ENCODE measurements around the gene EXD3.
"Not testable (repeated sequence)": the region's sequence is repeated elsewhere in the genome, so short reads cannot be mapped to it uniquely, and the experiment has no call there.

EXD3 gene

DNA sequence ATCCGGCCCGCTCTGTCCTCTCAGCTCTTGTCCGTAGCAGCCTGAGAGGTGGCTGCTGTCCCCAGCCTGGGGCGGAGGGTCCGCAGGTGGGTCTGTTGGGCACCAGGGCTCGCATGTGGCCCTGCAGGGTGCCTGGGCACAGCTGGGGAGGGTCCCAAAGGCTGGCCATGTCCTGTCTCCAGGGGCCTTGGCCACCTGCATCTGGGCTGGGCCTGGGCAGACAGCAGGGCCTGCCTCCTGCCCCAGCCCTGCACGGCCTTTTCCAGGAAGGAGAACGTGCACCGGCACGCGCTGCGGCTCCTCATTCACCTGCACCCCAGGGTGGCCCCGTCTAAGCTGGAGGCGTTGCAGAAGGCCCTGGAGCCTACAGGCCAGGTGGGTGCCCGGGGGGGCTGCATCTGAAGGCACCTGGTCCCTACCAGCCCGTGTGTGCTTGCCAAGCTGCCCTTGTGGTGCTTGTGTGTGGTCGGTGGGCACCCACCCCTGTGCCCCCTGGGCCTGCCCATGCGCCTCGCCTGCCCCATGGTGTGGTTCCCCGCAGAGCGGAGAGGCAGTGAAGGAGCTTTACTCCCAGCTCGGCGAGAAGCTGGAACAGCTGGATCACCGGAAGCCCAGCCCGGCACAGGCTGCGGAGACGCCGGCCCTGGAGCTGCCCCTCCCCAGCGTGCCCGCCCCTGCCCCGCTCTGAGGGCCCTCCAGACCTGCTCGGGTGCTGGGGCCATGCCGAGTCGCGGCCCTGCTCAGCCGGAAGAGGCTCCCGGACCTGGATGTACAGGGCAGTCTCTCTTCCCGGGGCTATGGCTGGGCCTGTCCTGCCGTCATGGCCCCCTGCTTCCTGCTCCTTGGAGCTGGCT lies 150.5 kb downstream of the EXD3 start:
- no peak for DNase-seq (ENCODE audit: low read depth)

DNA sequence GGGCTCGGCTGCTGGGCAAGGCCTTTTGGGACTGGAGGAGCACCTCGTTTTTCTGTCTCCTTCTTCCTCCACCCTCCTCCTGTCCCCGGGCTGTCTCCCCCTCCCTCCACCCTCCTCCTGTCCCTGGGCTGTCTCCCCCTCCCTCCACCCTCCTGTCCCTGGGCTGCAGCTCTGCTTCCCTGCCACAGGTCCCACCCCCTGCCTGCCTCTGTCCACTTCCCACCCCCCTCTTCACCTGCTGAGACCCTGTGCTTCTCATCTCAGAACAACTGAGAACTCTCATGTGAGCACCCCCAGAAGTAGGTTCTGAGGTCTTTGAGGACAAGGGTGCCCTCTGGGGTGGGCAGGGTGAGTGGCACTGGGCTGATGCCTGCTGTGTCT lies 151.3 kb downstream of the EXD3 start:
- DNase-seq (ENCODE audit: low read depth) = no peak

DNA sequence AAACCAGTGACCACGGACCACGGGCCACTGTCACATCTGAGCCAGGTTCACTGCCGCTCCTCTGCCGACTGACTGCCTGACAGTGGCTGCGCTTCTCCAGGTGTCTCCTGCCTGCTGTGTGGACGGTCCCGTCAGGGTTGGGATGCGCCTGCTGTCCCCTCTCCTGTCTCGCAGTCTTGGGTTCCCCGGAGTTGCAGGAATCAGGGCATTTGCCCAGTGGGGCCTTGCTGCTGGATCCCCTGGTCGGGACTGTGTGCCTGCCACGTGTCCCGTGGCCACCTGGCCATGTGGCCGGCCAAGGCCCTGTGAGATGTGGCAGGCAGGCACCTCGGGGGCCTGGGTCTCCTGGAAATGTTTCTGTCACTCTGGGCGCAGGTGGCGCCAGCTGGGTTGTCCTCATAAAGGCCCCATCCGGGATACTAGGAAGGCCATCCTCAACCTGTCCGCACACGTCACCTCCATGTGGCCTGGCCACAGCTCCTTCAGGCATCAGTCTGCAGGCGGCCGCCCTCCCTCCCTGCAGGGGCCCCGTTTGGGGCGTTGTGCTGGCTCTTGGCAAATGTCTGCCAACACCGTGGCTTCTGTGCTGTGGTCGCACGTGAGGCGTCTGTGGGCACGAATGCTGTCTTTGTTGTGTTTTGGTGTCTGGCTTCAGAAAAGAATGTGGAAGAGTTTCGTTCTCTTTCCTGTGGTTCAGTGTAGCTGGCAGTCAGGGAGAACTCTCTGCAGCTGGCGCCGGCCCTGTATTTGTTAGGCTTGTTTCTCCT lies 151.8 kb downstream of the EXD3 start:
- no peak for DNase-seq (ENCODE audit: low read depth)

DNA sequence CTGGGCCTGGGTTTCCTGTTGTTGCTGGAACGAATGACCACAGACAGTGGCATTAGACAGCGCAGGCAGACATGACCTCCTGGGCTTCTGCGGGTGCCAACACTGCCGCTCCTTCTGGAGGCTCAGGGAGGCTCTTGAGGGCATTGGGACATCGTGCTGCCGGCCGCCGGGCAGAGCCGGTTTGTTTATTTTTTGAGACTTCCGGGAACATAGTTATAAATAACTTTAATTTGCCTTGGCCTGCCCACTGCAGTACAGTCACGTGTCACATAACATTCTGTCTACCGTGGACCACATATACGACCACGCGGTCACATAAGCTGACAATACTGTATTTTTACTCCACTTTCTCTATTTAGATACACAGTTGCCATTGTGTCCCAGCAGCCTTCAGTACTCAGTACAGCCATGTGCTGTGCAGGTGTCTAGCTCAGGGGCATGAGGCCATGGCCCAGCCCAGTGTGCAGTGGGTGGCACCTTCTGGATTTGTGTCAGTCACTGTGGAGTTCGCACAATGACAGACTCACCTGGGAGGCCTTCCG lies 153.7 kb downstream of the EXD3 start:
- no peak for DNase-seq (ENCODE audit: low read depth)

DNA sequence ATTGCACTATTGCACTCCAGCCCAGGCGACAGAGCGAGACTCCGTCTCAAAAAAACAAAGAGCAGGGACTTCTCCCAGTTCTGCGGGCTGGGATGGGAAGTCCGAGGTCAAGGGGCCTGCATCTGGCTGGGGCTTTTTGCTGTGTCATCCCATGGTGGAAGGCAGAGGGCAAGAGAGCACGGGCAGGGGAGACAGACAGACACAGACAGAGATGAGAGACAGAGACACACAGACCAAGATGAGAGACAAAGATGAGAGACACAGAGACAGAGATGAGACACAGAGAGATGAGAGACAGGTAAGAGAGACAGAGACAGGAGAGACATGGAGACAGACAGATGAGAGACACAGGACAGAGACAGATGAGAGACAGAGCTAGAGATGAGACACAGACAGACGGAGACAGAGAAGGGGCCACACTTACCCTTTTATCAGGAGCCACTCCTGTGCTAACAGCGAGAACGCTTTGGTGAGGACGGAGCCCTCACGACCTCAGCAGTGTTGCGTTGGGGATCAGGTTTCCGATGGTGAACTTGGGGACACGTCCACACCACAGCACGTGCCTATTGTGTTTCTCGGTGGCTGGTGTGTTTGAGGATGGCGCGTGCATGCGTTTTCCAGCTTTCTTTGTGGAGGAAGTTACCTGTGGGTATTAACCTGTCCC lies 154.3 kb downstream of the EXD3 start:
- no peak for DNase-seq (ENCODE audit: low read depth)

DNA sequence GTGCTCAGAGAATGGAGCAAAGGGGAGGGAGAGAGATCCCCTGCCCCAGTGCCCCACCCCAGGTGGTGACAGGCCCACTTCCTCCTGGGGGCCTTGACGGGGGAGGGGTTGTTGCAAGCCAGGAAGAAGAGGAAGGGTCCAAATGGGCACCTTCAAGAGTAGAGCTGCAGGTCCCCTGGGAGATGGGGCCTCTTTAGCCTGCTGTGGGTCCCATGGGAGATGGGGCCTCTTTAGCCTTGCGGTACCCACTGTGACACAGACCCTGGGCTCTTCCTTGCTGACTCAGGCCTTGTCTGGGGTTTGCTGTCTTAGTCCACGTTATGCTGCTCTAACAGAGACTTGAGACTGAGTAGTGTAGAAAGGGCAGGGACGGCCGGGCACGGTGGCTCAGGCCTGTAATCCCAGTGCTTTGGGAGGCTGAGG lies 155.0 kb downstream of the EXD3 start:
- DNase-seq (ENCODE audit: low read depth) = no peak

DNA sequence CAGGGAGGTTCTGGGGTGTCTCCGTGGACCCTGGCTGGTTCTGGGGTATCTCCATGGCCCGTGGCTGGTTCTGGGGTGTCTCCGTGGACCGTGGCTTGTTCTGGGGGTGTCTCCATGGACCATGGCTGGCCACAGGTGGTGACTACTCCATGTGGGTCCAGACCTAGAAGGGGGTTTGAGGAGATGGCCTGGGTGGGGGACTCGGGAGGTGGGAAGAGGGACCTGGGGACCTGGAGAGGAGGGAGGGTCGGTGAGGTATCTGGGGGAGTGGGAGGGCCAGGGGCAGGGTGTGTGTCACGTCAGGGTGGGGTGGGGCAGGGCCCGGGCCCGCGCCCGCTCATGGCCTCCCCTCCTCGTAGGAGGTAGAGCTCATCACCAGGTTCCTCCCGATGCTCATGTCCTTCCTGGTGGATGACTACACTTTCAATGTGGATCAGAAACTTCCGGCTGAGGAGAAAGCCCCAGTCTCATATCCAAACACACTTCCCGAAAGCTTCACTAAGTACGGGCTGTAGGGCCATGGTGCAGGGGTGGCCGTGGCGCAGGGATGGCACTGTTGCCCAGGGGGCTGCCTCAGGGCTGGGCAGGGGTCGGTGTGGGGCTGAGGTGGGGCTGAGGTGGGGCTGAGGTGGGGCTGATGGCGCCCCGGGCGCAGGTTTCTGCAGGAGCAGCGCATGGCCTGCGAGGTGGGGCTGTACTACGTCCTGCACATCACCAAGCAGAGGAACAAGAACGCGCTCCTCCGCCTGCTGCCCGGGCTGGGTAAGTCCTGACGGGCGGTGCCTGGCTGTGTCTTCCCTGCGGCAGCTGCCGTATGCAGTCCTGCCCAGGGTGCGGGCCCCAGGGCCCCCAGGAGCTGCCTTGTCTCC lies 156.1 kb downstream of the EXD3 start:
- no peak for DNase-seq (ENCODE audit: low read depth)

DNA sequence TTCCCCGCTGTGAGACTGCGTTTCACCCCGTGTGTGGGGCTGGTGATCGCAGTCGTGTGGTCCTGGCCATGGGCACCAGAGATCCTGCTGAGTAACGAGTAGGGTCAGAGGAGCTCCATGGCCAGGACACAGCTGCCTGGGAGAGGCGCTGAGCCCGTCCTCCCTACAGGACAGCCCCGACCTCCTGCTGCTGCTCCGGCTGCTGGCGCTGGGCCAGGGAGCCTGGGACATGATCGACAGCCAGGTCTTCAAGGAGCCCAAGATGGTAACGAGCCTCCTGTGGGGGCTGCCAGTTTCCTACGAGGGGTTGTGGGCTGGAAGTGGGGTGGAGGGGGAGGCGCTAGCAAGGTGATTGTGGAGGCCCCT lies 156.8 kb downstream of the EXD3 start:
- no peak for DNase-seq (ENCODE audit: low read depth)

DNA sequence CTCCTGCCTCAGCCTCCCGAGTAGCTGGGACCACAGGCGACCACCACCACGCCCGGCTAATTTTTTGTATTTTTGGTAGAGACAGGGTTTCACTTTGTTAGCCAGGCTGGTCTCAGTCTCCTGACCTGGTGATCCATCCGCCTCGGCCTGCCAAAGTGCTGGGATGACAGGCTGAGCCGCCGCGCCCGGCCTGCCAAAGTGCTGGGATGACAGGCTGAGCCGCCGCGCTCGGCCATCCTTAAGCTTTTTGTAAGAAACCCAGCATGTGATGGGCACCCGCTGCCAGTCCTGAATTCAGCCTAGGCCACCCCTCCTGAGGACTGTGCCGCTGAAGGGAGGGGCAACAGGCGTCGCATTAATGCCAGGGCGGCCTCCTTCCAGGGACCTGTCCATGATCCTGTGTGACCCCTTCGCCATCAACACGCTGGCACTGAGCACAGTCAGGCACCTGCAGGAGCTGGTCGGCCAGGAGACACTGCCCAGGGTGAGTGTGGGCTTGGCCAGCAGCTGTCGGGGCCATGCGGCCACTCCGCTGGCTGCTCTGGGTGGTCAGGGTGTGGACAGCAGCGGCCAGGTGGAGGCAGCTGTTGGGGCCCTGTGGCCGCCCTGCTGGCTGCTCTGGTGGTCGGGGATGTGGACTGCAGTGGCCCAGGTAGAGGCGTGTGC lies 157.3 kb downstream of the EXD3 start:
- no peak for DNase-seq (ENCODE audit: low read depth)

DNA sequence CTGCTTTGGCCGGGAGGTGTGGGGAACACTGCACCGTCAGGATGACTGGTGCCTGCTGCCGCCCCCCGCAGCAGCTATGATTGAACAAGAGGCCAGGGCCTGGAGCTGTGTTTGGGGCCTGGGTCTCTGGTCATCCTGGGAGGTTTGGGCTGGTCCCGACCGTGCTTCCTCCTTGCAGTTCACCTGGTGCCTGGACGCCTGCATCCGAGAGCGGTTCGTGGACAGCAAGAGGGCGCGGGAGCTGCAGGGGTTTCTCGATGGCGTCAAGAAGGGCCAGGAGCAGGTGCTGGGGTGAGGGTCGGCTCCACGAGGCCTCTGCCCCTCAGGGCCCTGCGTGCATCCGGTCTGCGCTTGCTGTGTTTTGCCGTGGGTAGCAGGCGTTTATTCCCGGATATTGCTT lies 158.9 kb downstream of the EXD3 start:
- no peak for DNase-seq (ENCODE audit: low read depth)

DNA sequence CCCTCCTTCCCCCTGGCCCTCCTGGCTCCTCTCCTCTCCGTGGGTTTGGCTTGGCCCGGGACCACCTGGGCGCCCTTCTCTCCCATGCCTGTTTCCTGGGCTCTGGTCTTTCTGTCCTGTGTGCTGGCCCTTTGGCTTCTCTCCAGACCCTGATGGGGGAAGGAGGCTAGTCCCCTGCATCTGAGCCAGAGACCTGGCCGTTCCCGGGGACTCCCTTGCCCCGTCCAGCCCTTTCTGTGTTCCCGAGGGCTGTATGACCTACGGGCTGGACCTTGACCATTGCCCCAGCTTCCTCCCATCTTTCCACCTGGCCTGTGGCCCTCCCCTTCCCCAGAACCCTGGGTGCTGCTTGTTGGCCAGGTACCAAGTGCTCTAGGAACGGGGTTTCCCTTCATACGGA lies 159.5 kb downstream of the EXD3 start:
- no peak for DNase-seq (ENCODE audit: low read depth)

DNA sequence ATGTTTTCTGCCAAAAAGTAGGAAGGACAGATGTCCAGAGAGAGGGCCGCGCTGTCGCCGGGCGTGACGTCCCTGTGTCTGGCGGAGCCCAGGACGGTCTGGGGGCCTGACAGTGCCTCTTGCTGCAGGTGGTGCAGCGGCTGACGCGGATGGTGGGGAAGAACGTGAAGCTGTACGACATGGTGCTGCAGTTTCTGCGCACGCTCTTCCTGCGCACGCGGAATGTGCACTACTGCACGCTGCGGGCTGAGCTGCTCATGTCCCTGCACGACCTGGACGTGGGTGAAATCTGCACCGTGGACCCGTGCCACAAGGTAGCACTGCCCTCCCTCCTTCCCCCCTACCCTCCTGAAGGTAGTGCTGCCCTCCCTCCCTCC lies 160.1 kb downstream of the EXD3 start:
- DNase-seq (ENCODE audit: low read depth) = no peak

DNA sequence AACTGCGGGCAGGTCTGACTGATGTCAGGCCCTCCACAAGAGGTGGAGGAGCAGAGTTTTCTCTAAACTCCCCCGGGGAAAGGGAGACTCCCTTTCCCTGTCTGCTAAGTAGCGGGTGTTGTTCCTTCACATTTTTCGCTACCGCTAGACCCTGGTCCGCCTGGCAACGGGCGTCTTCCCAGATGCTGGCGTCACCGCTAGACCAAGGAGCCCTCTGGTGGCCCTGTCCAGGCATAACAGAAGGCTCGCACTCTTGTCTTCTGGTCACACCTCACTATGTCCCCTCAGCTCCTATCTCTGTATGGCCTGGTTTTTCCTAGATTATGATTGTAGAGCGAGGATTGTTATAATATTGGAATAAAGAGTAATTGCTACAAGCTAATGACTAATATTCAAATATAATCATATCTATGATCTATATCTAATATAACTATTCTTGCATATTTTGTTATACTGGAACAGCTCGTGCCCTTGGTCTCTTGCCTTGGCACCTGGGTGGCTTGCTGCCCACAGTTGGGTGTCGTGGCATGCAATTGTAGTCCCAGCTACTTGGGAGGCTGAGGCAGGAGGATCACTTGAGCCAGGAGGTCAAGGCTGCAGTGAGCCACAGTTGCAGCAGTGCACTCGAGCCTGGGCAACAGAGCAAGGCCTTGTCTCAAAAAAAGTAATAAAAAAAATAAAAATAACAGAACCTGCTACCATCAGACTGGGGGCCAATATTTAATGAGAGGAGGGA lies 160.6 kb downstream of the EXD3 start:
- DNase-seq (ENCODE audit: low read depth) = not testable (repeated sequence)
